M059J (cell line): ENCODE results near the gene PBX1. TPM values are rescaled to one million over a fixed set of nuclear protein-coding genes. Genes with fewer than 3 reads are reported as not detected.
"Not testable (repeated sequence)": the region's sequence is repeated elsewhere in the genome, so short reads cannot be mapped to it uniquely, and the experiment has no call there.

Experiments used
- DNase-seq: peaks from one replicate; pipeline ENCODE4 v3.0.0-alpha.2; 2012; ENCODE audit warnings: low read depth
- total RNA-seq: library from RNA; depleted of rRNA; stranded (reverse); fragments of >200 nt; shearing (Covaris generic); gene quantifications from 2 replicates; pipeline ENCODE4 v1.2.3, GENCODE V29; 2014

The PBX1 gene
- total RNA-seq, 1 experiment from 2014 or later, result 20.2 TPM

- peak; percentile 27 for DNase-seq
These were observed 81.8 kb downstream of the PBX1 start for GRCh38 chr1:164640686-164641352.

DNA sequence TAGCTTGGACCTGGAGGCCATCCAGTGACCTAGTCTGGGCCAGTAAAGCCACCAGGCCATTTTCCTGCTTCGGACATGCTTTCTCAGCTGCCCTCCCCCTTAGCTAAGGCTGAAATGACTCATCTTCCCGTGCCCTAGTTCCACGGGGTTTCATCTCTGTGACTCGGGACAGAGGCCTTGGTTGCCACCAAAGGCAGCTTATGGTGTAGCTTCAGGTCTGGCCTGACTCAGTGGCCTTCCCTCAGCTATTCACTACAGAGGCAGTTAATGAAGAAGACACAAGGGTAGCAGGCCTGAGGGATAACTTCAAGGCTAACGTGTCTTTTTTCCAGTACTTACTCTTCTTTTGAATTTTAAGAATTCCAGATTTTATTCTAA lies 82.4 kb downstream of the PBX1 start:
- DNase-seq, result peak; percentile 64

DNA sequence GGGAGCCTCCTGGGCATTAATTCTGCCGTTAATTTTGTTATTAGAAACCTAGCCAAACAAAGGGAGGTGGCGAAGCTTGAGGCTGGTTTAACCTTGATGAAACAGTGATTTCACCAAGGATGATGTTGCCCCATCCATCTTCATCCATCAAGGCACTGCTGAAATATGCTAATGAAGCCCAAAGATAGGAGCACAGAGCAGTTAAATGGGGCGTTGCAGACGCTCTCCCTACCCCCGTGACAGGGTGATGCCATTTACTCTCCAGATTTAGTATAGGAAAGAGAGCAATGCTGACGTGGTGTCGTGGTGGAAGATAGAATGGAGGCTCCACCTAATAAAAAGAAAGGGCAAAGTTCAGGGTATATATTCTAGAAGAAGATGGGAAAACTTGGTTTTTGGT lies 84.0 kb downstream of the PBX1 start:
- DNase-seq, result no peak

- DNase-seq, result no peak
These were observed 85.3 kb downstream of the PBX1 start for GRCh38 chr1:164644268-164644667.

DNA sequence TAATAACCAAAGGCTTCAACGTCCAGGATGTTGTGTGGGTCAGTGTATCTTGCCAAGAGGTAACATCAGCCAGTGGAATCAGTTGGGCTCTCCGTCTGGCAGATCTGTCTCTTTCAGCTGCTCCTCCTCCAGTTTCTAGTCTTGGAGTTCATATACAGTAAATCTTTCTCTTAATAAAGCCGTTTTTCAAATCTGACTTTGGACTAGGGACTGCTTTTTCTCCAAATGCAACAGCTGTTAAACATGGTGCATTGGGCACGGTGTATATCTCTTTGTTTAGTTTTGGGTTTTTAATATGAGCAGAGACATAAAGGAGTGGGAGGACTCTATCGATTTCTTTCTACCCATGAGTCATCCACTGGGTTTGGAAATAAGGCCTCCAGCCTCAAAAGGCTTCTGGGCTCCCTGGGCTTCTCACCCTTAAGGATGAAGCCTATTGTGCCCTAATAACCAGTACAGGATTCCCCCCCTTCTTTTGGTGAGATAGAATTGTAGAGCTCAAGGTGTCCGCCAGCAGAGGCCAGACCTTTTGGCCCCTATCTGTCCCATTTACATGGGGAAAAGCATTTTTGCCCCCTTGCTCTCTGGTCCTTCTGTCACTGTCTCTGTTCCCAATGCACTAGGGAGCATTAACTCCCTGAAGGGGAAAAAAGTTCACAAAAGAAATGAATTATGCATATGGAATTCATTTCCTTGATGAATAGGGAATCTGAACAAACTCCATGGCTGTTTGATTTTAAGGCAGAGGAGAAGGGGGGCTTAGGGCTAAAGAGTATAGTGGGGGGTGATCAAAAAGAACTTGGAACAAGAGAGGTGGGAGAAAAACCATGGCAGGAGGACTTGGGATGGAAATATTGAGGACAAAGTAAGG lies 86.0 kb downstream of the PBX1 start:
- DNase-seq, result peak; percentile 77

DNA sequence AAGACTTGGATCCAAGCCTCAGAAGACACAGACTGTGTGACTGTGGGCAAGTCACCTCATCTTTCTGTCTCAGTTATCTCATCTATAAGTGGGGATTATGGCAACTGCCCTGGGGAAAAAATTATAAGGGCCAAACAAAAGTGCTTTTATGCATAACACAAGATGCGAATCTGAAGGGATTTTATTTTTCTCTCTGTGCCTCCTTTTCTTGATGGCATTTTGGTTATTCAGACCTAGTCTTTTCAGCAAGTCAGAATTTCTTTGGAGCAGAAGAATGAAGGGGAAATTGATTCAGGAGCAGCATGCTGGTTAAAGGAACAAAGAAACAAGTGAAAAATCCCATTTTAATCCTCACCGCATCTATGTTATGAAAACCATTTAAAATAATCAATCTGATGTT lies 86.9 kb downstream of the PBX1 start:
- no peak for DNase-seq

- no peak for DNase-seq
These were observed 88.2 kb downstream of the PBX1 start for GRCh38 chr1:164647211-164647610.

GRCh38 chr1:164648636-164649035 lies 89.7 kb downstream of the PBX1 start:
- DNase-seq, result peak; percentile 89

DNA sequence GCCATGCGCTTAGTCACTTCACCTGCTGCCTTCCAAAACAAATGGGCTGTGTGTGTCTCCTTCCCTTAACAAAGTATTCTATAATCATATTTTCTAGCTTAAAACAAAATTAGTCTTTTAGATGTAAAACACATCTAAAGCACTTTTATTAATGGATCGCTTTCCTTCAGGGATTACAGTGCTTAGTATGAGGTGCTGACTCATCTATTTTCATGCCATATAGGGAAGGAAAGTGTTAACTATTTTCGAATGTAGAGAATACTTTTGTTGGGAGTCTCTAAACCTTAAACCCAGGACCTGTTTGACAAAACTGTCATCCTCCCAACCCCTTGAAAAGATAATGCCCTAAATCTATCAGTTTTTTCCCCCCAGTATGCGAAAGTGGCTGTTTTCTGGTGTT lies 90.2 kb downstream of the PBX1 start:
- DNase-seq, result no peak

- no peak for DNase-seq
These were observed 91.5 kb downstream of the PBX1 start for GRCh38 chr1:164650531-164650930.

DNA sequence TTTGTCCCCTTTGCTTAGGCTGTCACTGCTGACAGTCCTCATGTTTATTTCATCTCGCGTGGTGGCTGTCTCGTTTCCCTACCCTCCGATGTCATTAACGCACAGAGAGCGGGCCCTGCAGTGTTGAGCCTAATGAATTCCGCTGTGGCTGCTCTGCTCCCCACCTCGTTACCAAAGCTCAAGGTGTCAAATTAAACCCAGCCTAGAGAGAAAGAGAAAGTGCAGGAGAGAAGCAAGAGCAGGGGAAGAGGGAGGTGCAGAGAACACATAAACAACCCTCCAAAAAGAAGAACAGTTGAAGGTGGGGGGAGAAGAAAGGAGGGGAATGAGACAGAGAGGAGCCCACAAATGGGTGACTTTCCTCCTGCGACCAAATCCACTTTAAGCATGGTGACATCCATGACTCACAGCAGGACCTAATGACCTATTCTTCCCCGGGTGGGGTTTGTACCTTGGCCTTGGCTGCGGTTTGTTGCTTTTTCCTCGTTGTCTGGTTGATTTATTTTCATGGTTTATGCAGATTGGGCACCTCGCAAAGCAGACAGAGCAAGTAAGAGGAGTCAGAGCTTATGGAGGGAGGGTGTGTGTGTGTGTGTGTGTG lies 92.5 kb downstream of the PBX1 start:
- peak; percentile 96 for DNase-seq

GRCh38 chr1:164652969-164653368 lies 94.0 kb downstream of the PBX1 start:
- DNase-seq, result not testable (repeated sequence)

DNA sequence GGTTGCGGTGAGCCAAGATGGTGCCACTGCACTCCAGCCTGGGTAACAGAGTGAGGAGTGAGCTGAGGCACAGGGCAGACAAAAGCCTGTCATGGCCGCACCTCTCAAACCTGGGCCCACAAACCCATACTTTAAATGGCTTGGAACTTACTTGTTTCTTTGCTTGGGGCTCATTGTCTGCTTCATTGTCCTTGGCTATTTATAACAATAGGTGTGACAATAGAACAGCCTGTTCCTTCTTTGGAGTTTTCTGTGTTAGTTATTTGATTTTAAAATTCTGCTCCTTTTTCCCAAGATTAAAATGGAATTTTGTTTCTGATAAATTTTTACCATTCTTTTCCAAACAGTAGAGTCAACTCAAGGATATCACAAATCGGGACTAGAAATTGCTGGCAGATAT lies 94.7 kb downstream of the PBX1 start:
- no peak for DNase-seq

DNA sequence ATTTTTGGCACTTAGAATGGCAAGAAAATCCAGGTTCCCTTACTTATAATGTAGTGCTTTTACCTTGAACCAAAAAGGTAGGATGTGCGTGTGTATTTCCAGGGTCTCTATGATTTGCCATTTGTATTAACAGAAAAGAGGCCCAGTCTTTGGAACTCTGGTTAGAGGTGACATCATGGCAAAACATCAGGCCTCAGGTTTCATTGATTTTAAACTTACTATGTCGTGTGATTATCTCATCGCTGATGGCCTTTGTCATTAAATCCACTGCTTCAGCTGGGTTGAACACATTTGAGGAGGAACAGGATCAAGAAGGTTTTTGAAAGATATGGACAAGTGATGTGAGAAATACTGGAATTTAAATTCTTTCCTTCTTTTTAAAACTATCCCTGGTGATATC lies 95.2 kb downstream of the PBX1 start:
- no peak for DNase-seq

GRCh38 chr1:164658864-164659263 lies 99.9 kb downstream of the PBX1 start:
- DNase-seq, result no peak

DNA sequence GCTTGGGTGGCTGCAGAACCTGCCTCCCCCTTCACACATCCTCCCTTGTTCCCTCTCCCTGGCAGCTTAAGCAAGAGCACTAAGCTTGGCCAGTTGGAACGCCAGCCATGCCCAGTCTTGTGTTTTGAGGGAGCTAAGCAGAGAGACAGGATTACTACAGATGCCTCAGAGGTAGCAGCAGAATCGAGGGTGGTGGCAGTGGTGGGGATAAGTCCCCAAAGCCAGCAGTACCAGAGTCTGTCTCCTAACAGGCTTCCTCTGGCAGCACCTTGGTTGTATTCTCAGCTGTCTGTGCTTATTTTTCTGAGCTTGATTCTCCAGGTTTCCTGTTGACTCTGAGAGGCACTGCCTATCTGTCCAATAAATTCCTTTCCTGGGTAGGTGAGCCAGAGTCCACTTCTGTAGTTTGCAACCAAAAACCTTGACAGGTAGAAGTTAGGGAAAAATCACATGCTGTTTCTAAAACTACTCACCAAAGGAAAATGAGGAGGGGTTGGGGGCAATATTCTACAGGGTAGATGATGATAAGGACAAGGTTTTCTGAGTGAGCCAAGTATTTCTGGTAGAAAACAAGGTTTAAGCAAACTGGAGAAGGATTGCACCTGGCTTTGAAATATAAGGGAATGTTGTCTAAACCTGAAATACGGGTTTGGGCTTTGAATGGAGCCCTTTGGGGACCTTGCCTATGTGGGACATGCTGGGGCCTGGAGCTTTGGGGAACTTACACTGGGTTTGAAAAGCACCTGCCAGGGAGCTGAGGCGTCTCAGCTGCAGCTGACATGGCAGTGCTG lies 100.8 kb downstream of the PBX1 start:
- no peak for DNase-seq

DNA sequence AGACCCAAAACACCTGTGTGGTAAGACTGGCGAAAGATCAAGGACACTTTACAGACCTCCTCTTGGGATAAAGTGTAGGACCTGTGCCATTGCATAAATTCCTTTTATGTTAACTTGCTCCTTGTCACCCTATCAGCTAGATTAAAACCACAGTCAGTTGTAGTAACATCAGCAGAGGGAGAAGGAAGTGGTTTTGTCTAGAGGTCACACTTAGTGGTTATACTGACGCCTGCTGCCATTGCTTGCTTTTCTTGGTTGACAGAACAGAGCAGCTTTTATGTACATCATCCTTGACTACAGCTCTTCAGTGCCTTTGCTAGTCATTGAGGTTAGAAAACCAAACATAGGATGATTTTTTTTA lies 101.4 kb downstream of the PBX1 start:
- peak; percentile 90 for DNase-seq

GRCh38 chr1:164660775-164661174 lies 101.8 kb downstream of the PBX1 start:
- DNase-seq, result no peak

GRCh38 chr1:164662462-164662861 lies 103.5 kb downstream of the PBX1 start:
- no peak for DNase-seq

DNA sequence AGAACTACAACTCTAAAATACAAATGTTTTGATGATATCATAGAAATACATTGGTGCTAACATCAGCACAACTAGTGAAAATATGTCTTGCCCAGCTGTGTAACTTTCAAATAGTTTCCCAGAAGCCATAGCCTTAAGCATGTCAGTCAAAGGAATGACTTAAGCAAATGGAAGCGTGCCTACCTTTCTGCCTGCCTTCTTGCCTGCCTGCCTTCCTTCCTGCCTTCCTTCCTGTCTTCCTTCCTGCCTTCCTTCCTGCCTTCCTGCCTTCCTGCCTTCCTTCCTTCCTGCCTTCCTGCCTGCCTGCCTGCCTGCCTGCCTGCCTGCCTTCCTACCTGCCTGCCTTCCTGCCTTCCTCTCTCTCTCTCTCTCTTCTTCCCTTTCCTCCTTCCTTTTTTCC lies 104.0 kb downstream of the PBX1 start:
- no peak for DNase-seq

- no peak for DNase-seq
These were observed 105.1 kb downstream of the PBX1 start for GRCh38 chr1:164664127-164664526.

GRCh38 chr1:164667001-164667400 lies 108.0 kb downstream of the PBX1 start:
- DNase-seq, result no peak
